Fibroblast of the aortic adventitia (primary cell): ENCODE results near the gene NOL4L. TPM values are rescaled to one million over a fixed set of nuclear protein-coding genes. Genes with fewer than 3 reads are reported as not detected.

Experiments
- DNase-seq: peaks from one replicate; pipeline ENCODE4 v3.0.0-alpha.2; 2010; ENCODE audit warnings: low read depth
- H3K4me3 ChIP-seq: 2 replicates; pipeline ENCODE4 v1.5.1; 2011; ENCODE audit warnings: low read depth, mild to moderate bottlenecking, control low read depth, low read length, moderate library complexity
- CTCF ChIP-seq: IDR thresholded peaks from 2 replicates; pipeline ENCODE4 v1.5.1; 2011; ENCODE audit warnings: mild to moderate bottlenecking, low read length, control low read depth, inconsistent platforms; ENCODE audit not compliant: insufficient read depth
- total RNA-seq: library from RNA; depleted of rRNA; stranded (reverse); fragments of >200 nt; gene quantifications from 2 replicates; pipeline ENCODE4 v1.2.3, GENCODE V29; 2012; ENCODE audit warnings: low replicate concordance

NOL4L gene
- total RNA-seq, 1 donor, result 4.5 TPM

GRCh38 chr20:32437391-32438074, 147.6 kb downstream of the NOL4L start:
- TF ChIP-seq CTCF, result peak; percentile 20

GRCh38 chr20:32436968-32437367, 148.2 kb downstream of the NOL4L start:
- TF ChIP-seq CTCF, result no peak
- H3K4me3 ChIP-seq, result no peak overlapping the region
- DNase-seq, result no peak

More at GRCh38 chr20:32437391-32438074, 147.6 kb downstream of the NOL4L start:
- DNase-seq, result no peak
- no peak overlapping the region for H3K4me3 ChIP-seq

GRCh38 chr20:32436142-32436861, 148.8 kb downstream of the NOL4L start:
- H3K4me3 ChIP-seq, result no peak overlapping the region
- DNase-seq, result no peak
- no peak for TF ChIP-seq CTCF

- TF ChIP-seq CTCF, result no peak
- no peak overlapping the region for H3K4me3 ChIP-seq
- DNase-seq, result no peak
Measured at GRCh38 chr20:32435449-32436107, 149.6 kb downstream of the NOL4L start.

GRCh38 chr20:32434434-32434833, 150.7 kb downstream of the NOL4L start:
- TF ChIP-seq CTCF, result no peak
- no peak for DNase-seq
- no peak overlapping the region for H3K4me3 ChIP-seq

GRCh38 chr20:32433311-32434021, 151.7 kb downstream of the NOL4L start:
- no peak overlapping the region for H3K4me3 ChIP-seq
- TF ChIP-seq CTCF, result no peak
- peak; percentile 22 for DNase-seq
